OCI-LY7 (cell line): ENCODE data around the gene SNX24. TPM values are rescaled to one million over a fixed set of nuclear protein-coding genes. Genes with fewer than 3 reads are reported as not detected.
"Not testable (repeated sequence)": the region's sequence is repeated elsewhere in the genome, so short reads cannot be mapped to it uniquely, and the experiment has no call there.

ENCODE experiments used
- BruUV-seq: library from RNA; stranded (reverse); fragments of 400-500 nt; replicated peaks from 2 replicates; lab custom pipeline; 2021; lab: Mats Ljungman, UMichigan
- CTCF ChIA-PET: fragments of 300-600 bp; sonication (Branson Sonifier 250); formaldehyde crosslinking; loops from one replicate; lab custom pipeline; 2022; ENCODE audit warnings: antibody characterized with exemption; ENCODE audit not compliant: unreplicated experiment; lab: Charles Lee
- POLR2A ChIA-PET: fragments of 300-600 bp; sonication (Branson Sonifier 250); formaldehyde crosslinking; loops from one replicate; lab custom pipeline; 2022; ENCODE audit warnings: antibody characterized with exemption; lab: Charles Lee
- DNase-seq: peaks from one replicate; pipeline ENCODE4 v3.0.0-alpha.2; 2015; ENCODE audit warnings: low spot score
- H2AFZ ChIP-seq: fragments of 200-600 bp; sonication (generic), shearing (Covaris generic); 2 replicates; pipeline ENCODE4 v1.6.1; 2014; ENCODE audit warnings: mild to moderate bottlenecking, antibody characterized with exemption, low read length, moderate library complexity
- H3K27ac ChIP-seq: fragments of 200-600 bp; sonication (generic); 2 replicates; pipeline ENCODE4 v1.5.1; 2014; ENCODE audit warnings: mixed run types, low read depth, mild to moderate bottlenecking, moderate library complexity, low read length, inconsistent platforms; ENCODE audit not compliant: poor library complexity, severe bottlenecking
- H3K36me3 ChIP-seq: fragments of 200-600 bp; sonication (generic); 2 replicates; pipeline ENCODE4 v1.6.1; 2014; ENCODE audit warnings: mild to moderate bottlenecking, antibody characterized with exemption, low read length, moderate library complexity, mixed read lengths; ENCODE audit not compliant: insufficient read depth
- H3K4me1 ChIP-seq: fragments of 200-600 bp; sonication (generic); 2 replicates; pipeline ENCODE4 v1.5.1; 2014; ENCODE audit warnings: mild to moderate bottlenecking, low read length; ENCODE audit not compliant: insufficient read depth, poor library complexity, severe bottlenecking
- H3K4me2 ChIP-seq: fragments of 200-600 bp; sonication (generic); 2 replicates; pipeline ENCODE4 v1.6.1; 2014; ENCODE audit warnings: mild to moderate bottlenecking, low read length
- H3K4me3 ChIP-seq: fragments of 200-600 bp; sonication (generic); 2 replicates; pipeline ENCODE4 v1.5.1; 2014; ENCODE audit warnings: mild to moderate bottlenecking, low read depth, low read length; ENCODE audit not compliant: poor library complexity, severe bottlenecking
- H3K79me2 ChIP-seq: fragments of 200-600 bp; sonication (generic); 2 replicates; pipeline ENCODE4 v1.6.1; 2016; ENCODE audit warnings: low read depth, mild to moderate bottlenecking, low read length, moderate library complexity, mixed read lengths; ENCODE audit not compliant: insufficient read depth
- H3K9me2 ChIP-seq: fragments of 200-600 bp; sonication (generic); 2 replicates; pipeline ENCODE4 v1.6.1; 2016; ENCODE audit warnings: mild to moderate bottlenecking, low read length, mixed read lengths; ENCODE audit not compliant: insufficient read depth
- H3K9me3 ChIP-seq: fragments of 200-600 bp; sonication (generic); 2 replicates; pipeline ENCODE4 v1.6.1; 2014; ENCODE audit warnings: mild to moderate bottlenecking, mixed run types, low read length, mixed read lengths
- H4K20me1 ChIP-seq: fragments of 200-600 bp; sonication (generic); 2 replicates; pipeline ENCODE4 v1.6.1; 2014; ENCODE audit warnings: mild to moderate bottlenecking, antibody characterized with exemption, low read length, moderate library complexity, mixed read lengths; ENCODE audit not compliant: insufficient read depth
- EZH2phosphoT487 ChIP-seq: fragments of 200-600 bp; sonication (generic); IDR thresholded peaks from 2 replicates; pipeline ENCODE4 v1.6.1; 2018; ENCODE audit warnings: low read depth, borderline replicate concordance, mild to moderate bottlenecking, mixed run types, antibody characterized with exemption, low read length, moderate library complexity, mixed read lengths
- intact Hi-C: fragments of 100-400 bp; cut with micrococcal nuclease; formaldehyde crosslinking; loops from one replicate; pipeline ENCODE4 v1.10.0; 2022; ENCODE audit not compliant: unreplicated experiment
- total RNA-seq, 2 experiments: library from RNA; depleted of rRNA in 1 of 2; stranded (reverse); fragments of >200 nt in 1 of 2; shearing (Covaris generic) in 1 of 2; gene quantifications; 2 replicates each; pipeline ENCODE4 v1.2.3, GENCODE V29; 2014 to 2022
- TF ChIP-seq, protein P1 (sequence below): fragments of 200-600 bp; sonication (generic); conservative IDR thresholded peaks from 2 replicates; pipeline ENCODE4 v1.5.1; 2014; ENCODE audit warnings: mild to moderate bottlenecking, antibody characterized with exemption, low read length, moderate library complexity, mixed read lengths

The SNX24 gene
- total RNA-seq, 2 experiments from 2014 or later = 6.9 to 14.5 TPM

DNA sequence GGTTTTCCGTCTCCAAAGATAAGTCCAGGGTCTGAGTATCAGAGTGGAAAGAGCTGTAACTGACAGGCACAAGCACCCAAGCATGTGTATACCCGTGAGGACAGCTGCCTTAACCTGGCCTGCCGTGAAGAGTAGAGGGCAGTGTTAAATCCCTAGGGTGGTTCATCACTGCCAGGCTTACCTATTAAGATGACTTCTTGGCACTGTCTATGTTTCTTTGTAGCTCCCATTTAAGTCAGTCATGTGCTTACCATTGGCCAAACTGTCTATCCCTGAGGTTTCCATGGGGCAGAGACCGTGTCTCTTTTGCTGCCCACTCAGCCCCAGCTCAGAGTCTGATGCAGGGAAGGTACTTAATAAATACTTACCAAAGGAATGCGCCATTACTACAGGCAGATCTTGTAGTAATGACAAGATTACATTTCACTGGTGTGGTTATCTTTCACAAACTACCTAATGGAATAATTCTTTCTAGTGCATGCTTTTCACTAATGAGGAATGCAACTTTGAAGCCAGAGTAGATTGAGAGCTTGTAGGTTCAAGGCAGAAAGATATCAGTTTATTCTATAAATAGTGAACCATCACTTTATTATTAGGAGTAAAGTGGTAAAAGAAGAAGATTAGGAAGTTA, 64.2 kb downstream of the SNX24 start:
- intact Hi-C loops = no loop called here
- no peak for DNase-seq
- Histone ChIP-seq H3K9me3 (no peaks in the 10 kb centered on the region), H3K4me3 (no peak overlapping the region), H2AFZ (no peak overlapping the region), H3K36me3 (no peaks in the 10 kb centered on the region), H4K20me1 (no peaks in the 10 kb centered on the region), H3K79me2 (no peaks in the 10 kb centered on the region), H3K4me2 (no peak overlapping the region), H3K27ac (no peak overlapping the region), H3K4me1 (no peaks in the 10 kb centered on the region), H3K9me2 (no peaks in the 10 kb centered on the region)
- TF ChIP-seq, protein P1, sequence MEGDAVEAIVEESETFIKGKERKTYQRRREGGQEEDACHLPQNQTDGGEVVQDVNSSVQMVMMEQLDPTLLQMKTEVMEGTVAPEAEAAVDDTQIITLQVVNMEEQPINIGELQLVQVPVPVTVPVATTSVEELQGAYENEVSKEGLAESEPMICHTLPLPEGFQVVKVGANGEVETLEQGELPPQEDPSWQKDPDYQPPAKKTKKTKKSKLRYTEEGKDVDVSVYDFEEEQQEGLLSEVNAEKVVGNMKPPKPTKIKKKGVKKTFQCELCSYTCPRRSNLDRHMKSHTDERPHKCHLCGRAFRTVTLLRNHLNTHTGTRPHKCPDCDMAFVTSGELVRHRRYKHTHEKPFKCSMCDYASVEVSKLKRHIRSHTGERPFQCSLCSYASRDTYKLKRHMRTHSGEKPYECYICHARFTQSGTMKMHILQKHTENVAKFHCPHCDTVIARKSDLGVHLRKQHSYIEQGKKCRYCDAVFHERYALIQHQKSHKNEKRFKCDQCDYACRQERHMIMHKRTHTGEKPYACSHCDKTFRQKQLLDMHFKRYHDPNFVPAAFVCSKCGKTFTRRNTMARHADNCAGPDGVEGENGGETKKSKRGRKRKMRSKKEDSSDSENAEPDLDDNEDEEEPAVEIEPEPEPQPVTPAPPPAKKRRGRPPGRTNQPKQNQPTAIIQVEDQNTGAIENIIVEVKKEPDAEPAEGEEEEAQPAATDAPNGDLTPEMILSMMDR = no peak
- TF ChIP-seq EZH2phosphoT487 = no peak
- ChIA-PET CTCF (no interaction called here), POLR2A (no interaction called here)
- BruUV-seq = no TSS peak

DNA sequence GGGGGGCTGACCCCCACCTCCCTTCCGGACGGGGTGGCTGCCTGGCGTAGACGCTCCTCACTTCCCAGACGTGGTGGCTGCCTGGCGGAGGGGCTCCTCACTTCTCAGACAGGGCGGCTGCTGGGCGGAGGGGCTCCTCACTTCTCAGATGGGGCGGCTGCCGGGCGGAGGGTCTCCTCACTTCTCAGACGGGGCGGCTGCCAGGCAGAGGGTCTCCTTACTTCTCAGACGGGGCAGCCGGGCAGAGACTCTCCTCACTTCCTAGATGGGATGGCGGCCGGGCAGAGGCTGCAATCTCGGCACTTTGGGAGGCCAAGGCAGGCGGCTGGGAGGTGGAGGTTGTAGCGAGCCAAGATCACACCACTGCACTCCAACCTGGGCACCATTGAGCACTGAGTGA, 68.0 kb downstream of the SNX24 start:
- intact Hi-C loops, H3K9me2 ChIP-seq, H3K79me2 ChIP-seq, H3K27ac ChIP-seq, CTCF ChIA-PET, H3K4me3 ChIP-seq, DNase-seq, H3K4me1 ChIP-seq, H4K20me1 ChIP-seq, H3K9me3 ChIP-seq, BruUV-seq, H3K36me3 ChIP-seq, H3K4me2 ChIP-seq, H2AFZ ChIP-seq, POLR2A ChIA-PET: not testable (repeated sequence)

DNA sequence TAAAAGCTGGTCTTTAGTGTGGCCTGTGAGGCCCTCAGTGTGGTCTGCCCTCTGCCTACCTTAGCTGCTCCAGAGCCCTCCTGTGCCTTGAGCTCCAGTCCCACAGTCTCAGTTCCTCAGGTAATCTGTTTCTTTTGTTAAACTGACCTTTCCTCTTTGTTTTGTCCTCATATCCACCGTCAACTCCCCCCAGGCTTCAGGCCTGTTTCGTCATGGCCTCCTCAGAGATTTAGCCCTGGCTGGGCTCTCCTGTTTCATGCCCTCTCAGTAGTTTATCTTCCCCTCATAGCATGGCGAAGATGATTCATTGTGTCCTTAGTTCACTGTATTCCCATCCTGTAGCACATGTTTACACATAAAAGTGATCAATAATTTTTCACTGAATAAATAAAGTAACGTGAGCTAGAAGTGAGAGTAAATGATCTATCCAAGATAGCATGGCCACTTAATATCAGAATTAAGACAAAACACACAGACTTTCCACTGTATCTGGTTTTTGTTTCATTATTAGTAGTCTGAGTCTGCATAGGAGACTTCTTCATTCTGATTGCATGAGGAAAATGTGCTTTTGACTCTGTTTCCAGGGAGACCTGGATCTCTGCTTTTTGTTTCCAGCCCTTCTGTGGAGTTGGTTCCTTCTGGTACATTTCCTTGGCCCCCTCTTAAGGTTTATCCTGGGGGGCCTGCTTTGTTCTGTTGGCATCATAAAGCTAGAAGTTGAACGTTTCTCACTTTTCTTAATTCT, 70.5 kb downstream of the SNX24 start:
- H3K4me3 ChIP-seq = no peak overlapping the region
- ChIA-PET POLR2A (no interaction called here), CTCF (no interaction called here)
- H3K27ac ChIP-seq = no peak overlapping the region
- BruUV-seq = no TSS peak
- no peaks in the 10 kb centered on the region for H3K36me3 ChIP-seq
- no peak overlapping the region for H2AFZ ChIP-seq
- H3K9me2 ChIP-seq = no peaks in the 10 kb centered on the region
- H3K4me2 ChIP-seq = no peak overlapping the region
- H4K20me1 ChIP-seq = no peaks in the 10 kb centered on the region
- no peak for DNase-seq
- no peaks in the 10 kb centered on the region for H3K79me2 ChIP-seq
- TF ChIP-seq EZH2phosphoT487 = no peak
- TF ChIP-seq, protein P1 = no peak
- no peaks in the 10 kb centered on the region for H3K9me3 ChIP-seq
- intact Hi-C loops = no loop called here
- H3K4me1 ChIP-seq = no peaks in the 10 kb centered on the region
